Immature natural killer cell (primary cell): ENCODE results near the gene AS3MT. TPM values are rescaled to one million over a fixed set of nuclear protein-coding genes. Genes with fewer than 3 reads are reported as not detected.
A peak's percentile ranks its signal among the peaks of the same experiment; 100 is the strongest.
"Not testable (repeated sequence)": the region's sequence is repeated elsewhere in the genome, so short reads cannot be mapped to it uniquely, and the experiment has no call there.

ENCODE experiments used
- DNase-seq, 3 donors: peaks; one replicate each; pipeline ENCODE4 v3.0.0; 2022; ENCODE audit warnings: mixed read lengths in 1 of 3
- H3K27ac Mint-ChIP-seq, 6 donors: one replicate each; pipeline ENCODE4 v1.8.0; 2020; ENCODE audit warnings: mixed read lengths in 6 of 6, mild to moderate bottlenecking in 5 of 6, inconsistent platforms in 4 of 6, moderate library complexity in 3 of 6
- H3K27me3 Mint-ChIP-seq, 3 donors: one replicate each; pipeline ENCODE4 v1.8.0; 2020 to 2021; ENCODE audit warnings: low read depth in 3 of 3, mild to moderate bottlenecking in 3 of 3, mixed read lengths in 3 of 3, moderate library complexity in 3 of 3, inconsistent platforms in 1 of 3
- H3K36me3 Mint-ChIP-seq, 3 donors: one replicate each; pipeline ENCODE4 v1.8.0; 2020; ENCODE audit warnings: mixed read lengths in 3 of 3, inconsistent platforms in 2 of 3, mild to moderate bottlenecking in 2 of 3
- H3K4me1 Mint-ChIP-seq, 2 donors: one replicate each; pipeline ENCODE4 v1.8.0; 2020; ENCODE audit warnings: inconsistent platforms in 2 of 2, mild to moderate bottlenecking in 2 of 2, mixed read lengths in 2 of 2, moderate library complexity in 1 of 2
- H3K4me3 Mint-ChIP-seq, 5 donors: one replicate each; pipeline ENCODE4 v1.8.0; 2020; ENCODE audit warnings: mild to moderate bottlenecking in 5 of 5, mixed read lengths in 5 of 5, inconsistent platforms in 3 of 5, moderate library complexity in 3 of 5
- H3K9me3 Mint-ChIP-seq, 6 donors: one replicate each; pipeline ENCODE4 v1.8.0; 2020; ENCODE audit warnings: mild to moderate bottlenecking in 6 of 6, mixed read lengths in 6 of 6, inconsistent platforms in 4 of 6, moderate library complexity in 3 of 6
- polyA plus RNA-seq, 3 donors: library from polyadenylated mRNA; unstranded; fragments of 300-500 nt; fragmentation: Illumina TruSeq; gene quantifications; one replicate each; pipeline ENCODE4 v1.2.3, GENCODE V29; 2021

AS3MT gene
- polyA plus RNA-seq, 3 donors from 2014 or later: 0.30 TPM; not detected in 2

DNA sequence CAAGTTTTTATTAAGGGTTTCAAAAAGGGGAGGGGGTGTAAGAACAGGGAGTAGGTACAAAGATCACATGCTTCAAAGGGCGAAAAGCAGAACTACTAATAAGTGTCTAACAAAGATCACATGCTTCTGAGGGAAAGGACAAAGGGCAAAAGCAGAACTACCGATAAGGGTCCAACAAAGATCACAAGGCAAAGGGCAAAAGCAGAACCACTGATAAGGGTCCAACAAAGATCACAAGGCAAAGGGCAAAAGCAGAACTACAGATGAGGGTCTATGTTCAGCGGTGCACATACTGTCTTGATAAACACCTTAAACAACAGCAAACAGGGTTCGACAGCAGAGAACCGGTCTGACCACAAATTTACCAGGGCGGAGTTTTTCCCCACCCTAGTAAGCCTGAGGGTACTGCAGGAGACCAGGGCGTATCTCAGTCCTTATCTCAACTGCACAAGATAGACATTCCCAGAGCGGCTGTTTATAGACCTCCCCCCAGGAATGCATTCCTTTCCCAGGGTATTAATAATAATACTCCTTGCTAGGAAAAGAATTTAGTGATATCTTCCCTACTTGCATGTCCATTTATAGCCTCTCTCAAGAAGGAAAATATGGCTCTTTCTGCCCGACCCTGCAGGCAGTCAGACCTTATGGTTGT is 30.9 kb upstream of the AS3MT start:
- H3K36me3 Mint-ChIP-seq, H3K27ac Mint-ChIP-seq, H3K4me3 Mint-ChIP-seq, H3K4me1 Mint-ChIP-seq, DNase-seq: not testable (repeated sequence)
- Mint-ChIP-seq H3K9me3 (peaks cover 0 to 25% (median 7%) of the 10 kb centered on the region in 6 donors), H3K27me3 (peaks cover 7 to 11% (median 10%) of the 10 kb centered on the region in 3 donors)

DNA sequence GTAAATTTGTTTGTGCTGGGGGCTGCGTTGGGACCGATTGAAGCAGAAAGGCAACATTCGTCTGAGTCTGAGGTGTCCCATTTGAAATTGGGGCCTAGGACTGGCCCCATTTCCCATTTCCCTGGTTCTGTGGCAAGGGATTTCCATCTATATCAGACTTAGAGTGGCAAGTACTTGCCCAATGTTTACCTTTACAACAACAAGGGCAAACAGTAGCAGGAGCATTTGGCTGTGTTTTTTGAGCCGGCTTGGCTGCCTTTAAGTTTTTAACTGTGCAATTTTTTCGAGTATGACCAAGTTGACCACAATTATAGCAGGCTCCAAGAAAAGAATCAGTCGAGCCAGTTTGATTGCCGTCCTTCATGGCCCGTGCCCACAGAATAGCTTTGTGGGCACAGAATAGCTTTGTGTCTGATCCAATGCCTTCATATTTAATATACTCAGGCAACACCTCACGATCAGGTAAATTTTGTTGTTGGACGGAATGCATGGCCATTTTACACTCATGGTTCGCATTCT is 27.4 kb upstream of the AS3MT start:
- H3K4me3 Mint-ChIP-seq: no peak overlapping the region
- H3K4me1 Mint-ChIP-seq: no peaks in the 10 kb centered on the region
- no peak overlapping the region for H3K27ac Mint-ChIP-seq
- H3K9me3 Mint-ChIP-seq: peaks cover 0 to 25% (median 7%) of the 10 kb centered on the region in 6 donors
- no peak for DNase-seq
- H3K36me3 Mint-ChIP-seq: peaks cover 0 to 3% (median 0%) of the 10 kb centered on the region in 3 donors
- peaks cover 8 to 14% (median 9%) of the 10 kb centered on the region in 3 donors for H3K27me3 Mint-ChIP-seq

DNA sequence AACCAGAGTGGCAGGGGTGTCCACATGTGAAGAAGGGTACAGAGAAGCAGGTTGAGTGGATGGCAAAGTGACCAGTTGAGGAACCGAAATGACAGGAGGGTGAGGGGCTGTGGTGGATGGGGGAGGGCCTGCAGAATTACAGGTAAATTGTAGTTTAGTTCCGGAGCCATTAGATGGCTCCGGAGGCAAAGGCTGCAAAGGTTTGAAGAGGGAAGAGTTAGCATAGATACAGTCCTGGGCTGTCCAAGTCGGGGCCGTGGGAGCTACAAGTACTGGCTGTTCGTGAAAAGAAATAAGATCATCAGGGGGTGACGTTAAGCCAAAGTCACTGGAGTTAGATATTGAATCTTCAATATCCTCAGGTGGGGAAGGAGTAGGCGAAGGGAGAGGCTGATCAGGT is 26.1 kb upstream of the AS3MT start:
- not testable (repeated sequence) for H3K4me1 Mint-ChIP-seq, H3K4me3 Mint-ChIP-seq, H3K27ac Mint-ChIP-seq, H3K36me3 Mint-ChIP-seq, DNase-seq
- Mint-ChIP-seq H3K9me3 (peaks cover 0 to 14% (median 4%) of the 10 kb centered on the region in 6 donors), H3K27me3 (peaks cover 5 to 11% (median 6%) of the 10 kb centered on the region in 3 donors)

- not testable (repeated sequence) for H3K9me3 Mint-ChIP-seq, H3K27me3 Mint-ChIP-seq, H3K27ac Mint-ChIP-seq, H3K4me3 Mint-ChIP-seq, H3K36me3 Mint-ChIP-seq, DNase-seq, H3K4me1 Mint-ChIP-seq
Measured at GRCh38 chr10:102844190-102844776, 25.0 kb upstream of the AS3MT start.

DNA sequence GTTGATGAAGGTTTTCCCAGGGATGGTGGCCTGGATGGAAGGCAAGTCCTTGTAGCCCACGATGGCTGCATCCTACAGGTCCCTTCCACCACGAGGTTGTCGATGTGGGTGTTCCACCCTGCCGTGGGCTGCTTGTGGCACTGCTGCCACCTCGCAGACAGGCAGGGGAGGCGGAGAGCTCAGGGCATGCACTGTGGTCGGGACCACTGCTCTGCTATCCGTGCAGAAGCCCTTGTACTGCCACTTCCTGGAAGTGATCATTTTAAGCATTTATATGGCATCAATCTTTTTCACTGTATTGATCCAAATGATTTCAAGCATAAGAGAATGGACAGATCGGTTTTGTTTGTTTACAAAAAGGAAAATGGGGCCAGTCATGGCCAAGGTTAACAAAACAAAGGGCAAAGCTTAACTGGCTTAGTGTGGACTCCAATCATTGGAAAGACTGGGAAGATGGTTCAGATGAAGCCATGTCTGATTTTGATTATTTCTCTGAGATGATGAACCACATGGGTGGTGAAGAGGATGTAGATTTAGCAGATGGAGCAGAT is 23.8 kb upstream of the AS3MT start:
- H3K36me3 Mint-ChIP-seq: peaks cover 0 to 6% (median 0%) of the 10 kb centered on the region in 3 donors
- H3K27me3 Mint-ChIP-seq: peaks cover 3 to 8% (median 5%) of the 10 kb centered on the region in 3 donors
- H3K4me3 Mint-ChIP-seq: no peak overlapping the region
- no peaks in the 10 kb centered on the region for H3K9me3 Mint-ChIP-seq
- H3K4me1 Mint-ChIP-seq: no peaks in the 10 kb centered on the region
- no peak for DNase-seq
- no peak overlapping the region for H3K27ac Mint-ChIP-seq

DNA sequence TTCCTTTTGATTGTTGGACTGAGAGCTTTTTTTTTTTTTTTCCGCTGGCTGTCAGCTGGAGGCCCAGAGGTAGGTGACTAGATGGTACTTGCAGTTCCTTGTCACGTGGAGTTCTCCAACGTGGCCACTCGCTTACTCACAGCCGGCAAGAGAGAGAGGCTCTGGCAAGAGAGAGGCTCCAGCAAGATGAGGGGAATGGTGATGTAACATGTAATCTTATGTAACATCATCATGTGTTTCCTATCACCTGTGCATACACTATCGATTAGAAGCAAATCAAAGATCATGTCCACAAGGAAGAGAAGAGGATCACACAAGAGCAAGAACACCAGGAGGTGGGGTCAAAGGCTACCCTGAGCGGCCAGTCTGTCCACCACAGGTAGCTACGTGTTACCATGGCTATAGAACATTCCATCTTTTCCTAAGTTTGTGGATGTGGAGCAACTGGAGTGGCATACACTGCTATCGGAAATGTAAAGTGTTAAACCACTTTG is 19.2 kb upstream of the AS3MT start:
- no peak for DNase-seq
- peaks cover 0 to 6% (median 0%) of the 10 kb centered on the region in 3 donors for H3K36me3 Mint-ChIP-seq
- no peaks in the 10 kb centered on the region for H3K9me3 Mint-ChIP-seq
- H3K27ac Mint-ChIP-seq: peak overlapping the region in 1 of 6 donors; percentile 21
- H3K4me3 Mint-ChIP-seq: no peak overlapping the region
- peaks cover 7 to 10% of the 10 kb centered on the region in 2 donors for H3K4me1 Mint-ChIP-seq
- peaks cover 2 to 4% (median 2%) of the 10 kb centered on the region in 3 donors for H3K27me3 Mint-ChIP-seq

GRCh38 chr10:102853237-102853636 is 16.0 kb upstream of the AS3MT start:
- not testable (repeated sequence) for H3K27ac Mint-ChIP-seq, H3K27me3 Mint-ChIP-seq, H3K4me3 Mint-ChIP-seq, H3K36me3 Mint-ChIP-seq, DNase-seq, H3K9me3 Mint-ChIP-seq
- H3K4me1 Mint-ChIP-seq: peaks cover 10 to 19% of the 10 kb centered on the region in 2 donors

DNA sequence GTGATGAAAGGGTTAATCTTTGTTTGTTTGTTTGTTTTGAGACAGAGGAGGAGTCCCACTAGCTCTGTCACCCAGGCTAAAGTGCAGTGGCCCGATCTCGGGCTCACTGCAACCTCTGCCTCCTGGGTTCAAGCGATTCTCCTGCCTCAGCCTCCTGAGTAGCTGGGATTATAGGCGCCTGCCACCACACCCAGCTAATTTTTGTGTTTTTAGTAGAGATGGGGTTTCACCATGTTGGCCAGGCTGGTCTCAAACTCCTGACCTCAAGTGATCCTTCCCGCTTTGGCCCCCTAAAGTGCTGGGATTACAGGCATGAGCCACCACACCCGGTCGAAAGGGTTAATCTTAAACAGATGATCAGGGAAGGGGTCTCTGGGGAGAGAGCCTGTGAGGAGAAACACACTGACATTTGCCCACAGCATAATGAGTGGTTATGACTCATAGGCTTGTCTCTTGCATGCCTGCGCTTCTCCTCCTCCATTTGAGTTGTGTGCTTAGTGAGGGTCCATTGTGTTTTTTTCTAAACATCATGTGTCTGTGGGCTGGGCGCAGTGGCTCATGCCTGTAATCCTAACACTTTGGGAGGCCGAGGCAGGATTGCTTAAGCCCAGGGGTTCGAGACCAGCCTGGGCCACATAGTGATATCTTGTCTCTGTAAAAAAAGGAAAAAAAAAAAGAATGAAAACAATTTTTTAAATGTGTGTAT is 13.4 kb upstream of the AS3MT start:
- H3K4me3 Mint-ChIP-seq: peak overlapping the region in 1 of 5 donors; percentile 55
- not testable (repeated sequence) for H3K36me3 Mint-ChIP-seq, H3K27ac Mint-ChIP-seq, H3K9me3 Mint-ChIP-seq, DNase-seq, H3K27me3 Mint-ChIP-seq
- H3K4me1 Mint-ChIP-seq: peaks cover 10 to 19% of the 10 kb centered on the region in 2 donors

DNA sequence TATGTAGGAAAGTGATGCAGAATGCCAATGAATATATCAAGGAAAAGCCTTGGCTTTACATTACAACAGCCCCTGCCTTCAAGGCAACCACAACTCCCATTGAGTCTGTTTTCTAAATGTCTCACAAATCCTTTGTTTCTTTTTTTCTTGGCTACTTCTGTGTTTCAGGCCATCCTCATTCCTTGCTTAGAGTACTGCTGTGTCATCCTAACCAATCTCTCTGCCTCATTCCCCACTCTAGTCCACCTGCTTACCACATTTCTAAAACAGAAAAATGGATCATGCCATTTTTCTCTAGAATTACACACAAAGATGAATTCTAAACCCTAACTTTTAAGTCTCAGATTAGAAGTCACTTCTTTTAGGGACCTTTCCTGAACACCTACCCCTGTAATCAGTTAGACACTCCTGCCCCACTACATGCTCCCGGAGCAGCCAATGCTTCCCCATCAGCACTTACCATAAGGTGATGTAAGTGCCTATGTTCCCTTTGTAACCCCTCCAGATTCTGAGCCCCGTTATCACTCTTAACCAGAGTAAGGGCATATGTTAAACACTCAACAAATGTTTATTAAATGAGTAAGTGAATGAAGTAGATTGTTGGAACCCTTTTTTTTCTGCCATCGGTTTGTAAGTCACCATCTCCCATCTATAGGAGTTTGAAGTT is 12.4 kb upstream of the AS3MT start:
- H3K9me3 Mint-ChIP-seq: no peaks in the 10 kb centered on the region
- no peak overlapping the region for H3K4me3 Mint-ChIP-seq
- peaks cover 10 to 19% of the 10 kb centered on the region in 2 donors for H3K4me1 Mint-ChIP-seq
- H3K27ac Mint-ChIP-seq: peak overlapping the region in 2 of 6 donors; percentile 12 to 29
- peaks cover 0 to 2% (median 0%) of the 10 kb centered on the region in 3 donors for H3K27me3 Mint-ChIP-seq
- DNase-seq: no peak
- peaks cover 0 to 11% (median 3%) of the 10 kb centered on the region in 3 donors for H3K36me3 Mint-ChIP-seq

GRCh38 chr10:102859911-102860310 is 9.4 kb upstream of the AS3MT start:
- peaks cover 0 to 1% (median 0%) of the 10 kb centered on the region in 3 donors for H3K27me3 Mint-ChIP-seq
- no peak overlapping the region for H3K27ac Mint-ChIP-seq
- no peaks in the 10 kb centered on the region for H3K9me3 Mint-ChIP-seq

GRCh38 chr10:102863660-102864059 is 5.6 kb upstream of the AS3MT start:
- Mint-ChIP-seq H3K27ac (no peak overlapping the region), H3K27me3 (peaks cover 0 to 1% (median 0%) of the 10 kb centered on the region in 3 donors), H3K9me3 (no peaks in the 10 kb centered on the region), H3K36me3 (peaks cover 15 to 37% (median 24%) of the 10 kb centered on the region in 3 donors), H3K4me1 (peaks cover 0 to under 1% of the 10 kb centered on the region in 2 donors), H3K4me3 (no peak overlapping the region)
- DNase-seq: no peak

More at GRCh38 chr10:102859911-102860310, 9.4 kb upstream of the AS3MT start:
- H3K36me3 Mint-ChIP-seq: peaks cover 9 to 31% (median 14%) of the 10 kb centered on the region in 3 donors
- H3K4me1 Mint-ChIP-seq: peaks cover 3 to 8% of the 10 kb centered on the region in 2 donors
- DNase-seq: no peak
- H3K4me3 Mint-ChIP-seq: no peak overlapping the region

DNA sequence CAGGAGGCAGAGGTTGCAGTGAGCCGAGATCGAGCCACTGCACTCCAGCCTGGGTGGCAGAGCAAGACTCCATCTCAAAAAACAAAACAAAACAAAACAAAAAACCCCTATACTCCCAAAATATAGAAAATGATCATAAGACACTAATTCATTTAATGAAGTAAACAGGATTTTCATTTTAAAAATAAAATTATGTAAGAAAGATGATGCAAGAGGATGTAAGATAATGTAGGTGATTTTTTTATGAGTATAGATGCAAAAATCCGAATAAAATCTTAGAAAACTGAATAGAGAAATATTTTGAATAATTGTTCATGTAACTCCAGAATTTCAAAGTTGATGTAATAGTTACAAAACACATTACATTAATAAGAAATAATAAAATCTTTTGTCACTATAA is 3.6 kb upstream of the AS3MT start:
- Mint-ChIP-seq H3K27me3 (peaks cover 1 to 12% (median 3%) of the 10 kb centered on the region in 3 donors), H3K36me3 (peaks cover 15 to 33% (median 29%) of the 10 kb centered on the region in 3 donors), H3K9me3 (no peaks in the 10 kb centered on the region), H3K27ac (no peak overlapping the region), H3K4me1 (peaks cover 7 to 8% of the 10 kb centered on the region in 2 donors), H3K4me3 (no peak overlapping the region)
- DNase-seq: no peak

GRCh38 chr10:102868911-102869257 is 386 bp upstream of the AS3MT start:
- Mint-ChIP-seq H3K36me3 (peaks cover 9 to 24% (median 14%) of the 10 kb centered on the region in 3 donors), H3K4me3 (peak overlapping the region in 4 of 5 donors; percentile 20 to 45 (median 39)), H3K27ac (no peak overlapping the region)

More at GRCh38 chr10:102868911-102869257, 386 bp upstream of the AS3MT start:
- Mint-ChIP-seq H3K4me1 (peaks cover 7 to 8% of the 10 kb centered on the region in 2 donors), H3K27me3 (peaks cover 0 to 12% (median 5%) of the 10 kb centered on the region in 3 donors), H3K9me3 (no peaks in the 10 kb centered on the region)
- no peak for DNase-seq
